Stimulated activated naive CD8-positive, alpha-beta T cell treated with anti-CD3 and anti-CD28 coated beads, Interleukin-15, Interleukin-2, amounts not matched to agents 100 ng/mL and 50 ng/mL, for 24 hours (primary cell): ENCODE results near the gene MEOX1.

ENCODE experiments used
- H3K27ac Mint-ChIP-seq: one replicate; pipeline ENCODE4 v1.8.0; 2021; ENCODE audit warnings: mild to moderate bottlenecking, mixed read lengths
- H3K27me3 Mint-ChIP-seq: one replicate; pipeline ENCODE4 v1.8.0; 2021; ENCODE audit warnings: mixed read lengths
- H3K36me3 Mint-ChIP-seq: one replicate; pipeline ENCODE4 v1.8.0; 2021; ENCODE audit warnings: low read depth, mixed read lengths
- H3K4me1 Mint-ChIP-seq: one replicate; pipeline ENCODE4 v1.8.0; 2021; ENCODE audit warnings: low read depth, mixed read lengths
- H3K4me3 Mint-ChIP-seq: one replicate; pipeline ENCODE4 v1.8.0; 2021; ENCODE audit warnings: mild to moderate bottlenecking, mixed read lengths
- H3K9me3 Mint-ChIP-seq: one replicate; pipeline ENCODE4 v1.8.0; 2021; ENCODE audit warnings: mixed read lengths

MEOX1 gene

GRCh38 chr17:43625606-43626005 lies 36.1 kb downstream of the MEOX1 start:
- H3K27ac Mint-ChIP-seq: no peak overlapping the region
- peaks cover 15% of the 10 kb centered on the region for H3K27me3 Mint-ChIP-seq
- no peaks in the 10 kb centered on the region for H3K9me3 Mint-ChIP-seq
- no peaks in the 10 kb centered on the region for H3K4me1 Mint-ChIP-seq
- no peaks in the 10 kb centered on the region for H3K36me3 Mint-ChIP-seq
- H3K4me3 Mint-ChIP-seq: no peak overlapping the region

GRCh38 chr17:43620581-43620980 lies 41.1 kb downstream of the MEOX1 start:
- Mint-ChIP-seq H3K36me3 (no peaks in the 10 kb centered on the region), H3K4me1 (no peaks in the 10 kb centered on the region), H3K4me3 (no peak overlapping the region), H3K9me3 (no peaks in the 10 kb centered on the region), H3K27ac (no peak overlapping the region), H3K27me3 (peaks cover 7% of the 10 kb centered on the region)

DNA sequence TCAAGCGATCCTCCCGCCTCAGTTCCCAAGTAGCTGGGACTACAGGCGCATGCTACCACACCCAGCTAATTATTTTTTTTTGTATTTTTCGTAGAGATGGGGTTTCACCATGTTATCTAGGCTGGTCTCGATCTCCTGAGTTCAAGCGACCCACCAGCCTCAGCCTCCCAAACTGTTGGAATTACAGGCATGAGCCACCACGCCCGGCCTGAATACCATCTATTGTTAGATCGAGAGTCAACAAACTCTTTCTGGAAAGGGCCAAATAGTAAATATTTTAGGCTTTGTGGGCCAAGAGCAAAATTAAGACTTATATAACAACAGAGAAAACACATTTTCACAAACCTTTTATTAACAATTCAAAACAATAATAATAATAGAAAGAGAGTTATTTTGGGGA lies 41.6 kb downstream of the MEOX1 start:
- Mint-ChIP-seq H3K27me3 (peaks cover 7% of the 10 kb centered on the region), H3K27ac (no peak overlapping the region), H3K9me3 (no peaks in the 10 kb centered on the region)

DNA sequence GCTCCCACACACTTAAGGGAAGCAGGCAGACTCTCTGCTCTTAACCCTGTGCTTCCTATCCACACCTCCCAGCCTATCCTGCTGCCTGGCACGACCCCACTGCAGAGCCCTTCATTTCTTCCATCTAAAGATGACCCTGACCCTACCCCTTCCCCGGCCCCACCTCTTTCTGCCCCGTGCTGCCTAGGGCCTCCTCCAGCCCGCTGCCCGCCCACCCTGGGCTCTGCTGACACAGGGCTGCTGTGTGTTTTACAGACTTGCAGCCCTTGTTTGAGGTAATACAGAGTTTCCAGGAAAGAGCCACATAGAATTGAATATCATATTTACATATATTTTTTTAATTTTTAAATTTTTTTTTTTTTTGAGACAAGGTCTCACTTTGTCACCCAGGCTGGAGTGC lies 42.0 kb downstream of the MEOX1 start:
- Mint-ChIP-seq H3K36me3 (no peaks in the 10 kb centered on the region), H3K27ac (no peak overlapping the region), H3K4me1 (no peaks in the 10 kb centered on the region), H3K27me3 (peaks cover 7% of the 10 kb centered on the region), H3K9me3 (no peaks in the 10 kb centered on the region), H3K4me3 (no peak overlapping the region)

More for the DNA sequence above, 41.6 kb downstream of the MEOX1 start:
- Mint-ChIP-seq H3K4me1 (no peaks in the 10 kb centered on the region), H3K4me3 (no peak overlapping the region), H3K36me3 (no peaks in the 10 kb centered on the region)

- H3K4me3 Mint-ChIP-seq: no peak overlapping the region
- H3K9me3 Mint-ChIP-seq: no peaks in the 10 kb centered on the region
- H3K27ac Mint-ChIP-seq: no peak overlapping the region
- H3K4me1 Mint-ChIP-seq: no peaks in the 10 kb centered on the region
- H3K36me3 Mint-ChIP-seq: no peaks in the 10 kb centered on the region
- peaks cover 7% of the 10 kb centered on the region for H3K27me3 Mint-ChIP-seq
Observed at GRCh38 chr17:43618276-43618675, 43.4 kb downstream of the MEOX1 start.

DNA sequence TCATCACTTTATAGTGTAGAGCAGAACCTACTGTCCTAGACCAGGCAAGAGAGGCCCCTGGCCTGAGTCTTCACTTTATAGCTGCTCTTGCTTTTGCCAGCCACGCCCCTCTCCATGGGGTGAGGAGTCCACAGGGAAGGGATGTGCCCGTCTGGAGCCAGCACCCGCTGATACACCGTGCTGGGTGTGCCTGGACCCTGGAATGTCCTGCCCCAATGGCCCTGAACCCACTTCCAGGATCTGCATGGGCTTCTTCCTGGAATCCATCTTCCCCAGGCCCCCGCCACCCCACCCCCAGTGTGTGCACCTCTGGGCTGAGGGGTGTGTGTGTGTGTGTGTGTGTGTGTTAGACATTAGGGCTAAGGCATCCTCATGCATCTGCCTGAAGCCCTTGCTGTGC lies 44.9 kb downstream of the MEOX1 start:
- peaks cover 10% of the 10 kb centered on the region for H3K27me3 Mint-ChIP-seq
- H3K27ac Mint-ChIP-seq: no peak overlapping the region
- H3K36me3 Mint-ChIP-seq: no peaks in the 10 kb centered on the region
- H3K9me3 Mint-ChIP-seq: no peaks in the 10 kb centered on the region
- H3K4me1 Mint-ChIP-seq: no peaks in the 10 kb centered on the region
- H3K4me3 Mint-ChIP-seq: no peak overlapping the region

- H3K36me3 Mint-ChIP-seq: no peaks in the 10 kb centered on the region
- H3K27me3 Mint-ChIP-seq: peaks cover 10% of the 10 kb centered on the region
- H3K9me3 Mint-ChIP-seq: no peaks in the 10 kb centered on the region
- H3K4me1 Mint-ChIP-seq: no peaks in the 10 kb centered on the region
- no peak overlapping the region for H3K4me3 Mint-ChIP-seq
- no peak overlapping the region for H3K27ac Mint-ChIP-seq
Observed at GRCh38 chr17:43616421-43616820, 45.3 kb downstream of the MEOX1 start.

DNA sequence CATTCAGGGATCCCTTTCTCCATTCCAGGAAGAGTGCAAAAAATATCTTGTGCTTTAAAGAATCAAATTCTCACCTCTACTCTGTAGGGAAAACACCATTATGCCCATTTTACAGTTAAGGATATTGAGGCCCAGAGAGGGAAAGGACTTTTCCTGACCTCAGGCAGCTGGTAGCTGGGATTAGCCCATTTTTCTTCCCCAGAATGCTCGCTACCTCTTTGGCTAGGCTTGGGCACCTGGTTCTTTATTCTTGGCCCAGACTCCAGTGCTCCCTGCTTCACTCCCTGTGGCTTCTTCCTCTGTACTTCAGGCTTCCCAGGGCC lies 45.7 kb downstream of the MEOX1 start:
- Mint-ChIP-seq H3K4me3 (no peak overlapping the region), H3K9me3 (no peaks in the 10 kb centered on the region), H3K4me1 (no peaks in the 10 kb centered on the region), H3K36me3 (no peaks in the 10 kb centered on the region), H3K27me3 (peaks cover 10% of the 10 kb centered on the region), H3K27ac (no peak overlapping the region)

DNA sequence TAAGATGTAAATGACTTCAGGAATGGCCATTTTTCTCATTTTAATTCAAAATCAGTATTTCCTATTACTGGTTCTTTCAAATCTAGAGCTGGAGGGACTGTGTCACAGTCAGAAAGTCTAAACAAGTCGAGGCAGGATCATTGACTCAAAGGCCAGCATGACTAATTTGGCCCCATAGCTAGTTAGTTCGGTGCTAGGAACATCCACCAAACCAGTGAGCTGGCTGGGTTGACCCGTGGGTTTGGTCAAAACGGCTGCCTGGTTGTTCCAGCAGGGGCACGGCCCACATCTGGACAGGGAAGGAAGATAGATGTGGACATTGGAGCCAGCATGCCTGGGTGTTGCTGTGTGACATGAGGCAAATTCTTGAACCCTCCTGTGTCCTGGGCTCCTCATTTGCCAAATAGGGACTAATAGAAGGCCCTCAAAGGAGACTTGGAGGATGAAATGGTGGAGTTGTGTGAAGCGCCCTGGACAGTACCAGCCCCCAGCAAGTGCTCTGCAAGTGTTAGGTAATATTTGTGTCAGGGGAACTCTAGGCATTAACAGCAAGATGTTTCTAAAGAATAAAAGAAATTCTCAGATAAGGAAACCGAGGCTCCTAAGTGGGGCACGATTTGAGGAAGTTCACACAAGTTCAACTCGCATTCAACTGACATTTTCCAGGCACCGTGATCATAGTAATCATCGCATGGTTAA lies 46.2 kb downstream of the MEOX1 start:
- no peaks in the 10 kb centered on the region for H3K36me3 Mint-ChIP-seq
- H3K4me1 Mint-ChIP-seq: no peaks in the 10 kb centered on the region
- no peak overlapping the region for H3K4me3 Mint-ChIP-seq
- no peaks in the 10 kb centered on the region for H3K9me3 Mint-ChIP-seq
- H3K27me3 Mint-ChIP-seq: peaks cover 10% of the 10 kb centered on the region
- H3K27ac Mint-ChIP-seq: no peak overlapping the region

GRCh38 chr17:43614561-43614960 lies 47.2 kb downstream of the MEOX1 start:
- Mint-ChIP-seq H3K4me3 (no peak overlapping the region), H3K36me3 (no peaks in the 10 kb centered on the region), H3K4me1 (peaks cover 2% of the 10 kb centered on the region), H3K27ac (no peak overlapping the region), H3K27me3 (peaks cover 10% of the 10 kb centered on the region), H3K9me3 (no peaks in the 10 kb centered on the region)

- Mint-ChIP-seq H3K27ac (no peak overlapping the region), H3K27me3 (peaks cover 10% of the 10 kb centered on the region), H3K4me3 (no peak overlapping the region), H3K4me1 (peaks cover 4% of the 10 kb centered on the region), H3K36me3 (no peaks in the 10 kb centered on the region), H3K9me3 (no peaks in the 10 kb centered on the region)
Observed at GRCh38 chr17:43613917-43614316, 47.8 kb downstream of the MEOX1 start.

DNA sequence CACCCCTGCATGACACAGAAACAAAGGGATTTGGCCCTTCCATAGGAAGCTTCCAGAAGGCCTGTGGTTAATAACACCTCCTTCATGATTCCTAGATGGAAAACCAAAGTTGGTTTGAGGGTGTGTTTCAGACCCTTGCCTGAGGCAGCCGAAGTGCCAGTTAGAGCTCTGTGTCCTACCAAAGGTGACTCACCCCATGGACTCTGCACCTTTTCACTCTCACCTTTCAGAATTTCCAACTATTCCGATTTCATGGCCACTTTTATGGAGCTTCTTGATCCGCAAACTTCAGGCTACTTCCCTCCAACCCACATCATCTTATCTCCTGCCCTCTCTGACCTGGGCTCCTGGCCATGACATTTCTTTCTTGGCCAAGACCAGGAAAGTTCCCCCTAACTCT lies 49.2 kb downstream of the MEOX1 start:
- Mint-ChIP-seq H3K36me3 (no peaks in the 10 kb centered on the region), H3K27me3 (peaks cover 10% of the 10 kb centered on the region), H3K4me3 (no peak overlapping the region), H3K9me3 (no peaks in the 10 kb centered on the region), H3K27ac (peak overlapping the region; percentile 41), H3K4me1 (peaks cover 12% of the 10 kb centered on the region)

DNA sequence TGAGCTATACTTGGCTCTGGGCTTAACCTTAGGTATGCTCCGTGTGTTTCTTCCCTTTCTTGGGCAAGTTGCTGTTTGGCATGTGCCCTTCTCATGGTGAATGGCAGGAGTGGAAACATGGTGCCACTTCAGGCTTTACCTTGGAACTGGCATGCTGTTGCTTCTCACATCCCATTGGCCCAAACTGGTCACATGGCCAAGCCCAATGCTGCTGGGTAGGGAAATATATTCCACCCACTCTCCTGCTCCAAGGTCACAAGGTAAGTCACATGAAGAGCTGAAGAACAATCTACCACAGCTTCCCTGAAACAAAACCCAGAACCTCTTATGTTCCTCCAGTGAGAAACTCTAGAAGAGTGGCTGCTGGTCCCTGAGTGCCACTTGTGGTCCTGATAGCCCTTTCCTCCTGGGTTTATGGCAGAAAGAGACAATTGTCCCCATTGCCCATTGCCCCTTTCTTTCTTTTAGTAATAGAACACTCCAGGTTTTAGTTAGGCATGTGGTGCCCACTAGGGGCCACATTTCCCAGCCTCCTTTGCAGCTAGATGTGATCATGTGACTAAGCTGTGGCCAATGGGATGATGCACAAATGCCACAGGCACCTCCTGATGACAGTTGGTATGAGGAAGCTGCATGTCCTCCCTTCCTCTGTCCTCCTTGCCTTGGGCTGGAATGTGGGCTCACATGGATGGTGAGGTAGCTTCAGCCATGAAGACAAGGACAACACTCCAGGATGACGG lies 50.3 kb downstream of the MEOX1 start:
- Mint-ChIP-seq H3K27me3 (peaks cover 10% of the 10 kb centered on the region), H3K4me3 (no peak overlapping the region), H3K27ac (no peak overlapping the region), H3K4me1 (peaks cover 12% of the 10 kb centered on the region), H3K9me3 (no peaks in the 10 kb centered on the region), H3K36me3 (no peaks in the 10 kb centered on the region)

DNA sequence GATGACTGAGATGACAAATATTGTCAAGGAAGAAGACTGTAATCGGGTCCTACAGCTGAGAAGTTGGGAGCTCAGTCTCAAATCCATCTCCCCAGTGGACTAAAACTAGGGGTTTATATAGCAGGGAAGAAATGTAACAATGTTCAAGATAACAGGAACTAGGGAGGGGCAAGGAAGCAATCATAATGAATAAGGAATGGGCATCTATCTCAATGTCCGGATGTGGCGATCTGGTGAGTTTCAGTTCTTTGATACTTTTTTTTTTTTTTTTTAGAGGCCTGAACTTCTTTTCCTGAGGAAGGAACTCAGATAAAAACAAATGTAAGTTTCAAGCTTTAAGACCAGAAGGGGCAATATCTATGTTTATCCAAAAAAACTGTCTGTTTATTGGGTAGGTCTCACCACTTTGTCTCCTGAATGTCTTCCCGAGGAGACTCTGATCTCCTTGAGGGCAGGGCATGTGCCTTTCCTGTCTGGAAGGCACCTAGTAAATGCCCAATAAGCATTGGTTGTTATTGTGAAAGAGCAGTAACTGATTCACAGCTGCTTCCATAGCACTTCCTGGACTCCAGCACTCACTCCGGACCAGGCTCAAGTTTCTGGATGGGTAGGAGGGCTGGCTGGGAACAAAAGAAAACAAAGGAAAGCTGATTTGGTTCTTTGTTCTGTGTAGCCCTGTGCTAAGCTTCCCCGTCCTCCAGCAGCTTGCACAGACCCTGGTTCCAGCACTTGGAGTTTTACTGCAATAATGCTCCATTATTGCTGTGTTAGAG lies 51.9 kb downstream of the MEOX1 start:
- H3K4me3 Mint-ChIP-seq: no peak overlapping the region
- no peaks in the 10 kb centered on the region for H3K36me3 Mint-ChIP-seq
- H3K9me3 Mint-ChIP-seq: no peaks in the 10 kb centered on the region
- peaks cover 10% of the 10 kb centered on the region for H3K27me3 Mint-ChIP-seq
- H3K4me1 Mint-ChIP-seq: peaks cover 12% of the 10 kb centered on the region
- no peak overlapping the region for H3K27ac Mint-ChIP-seq

GRCh38 chr17:43608313-43608712 lies 53.4 kb downstream of the MEOX1 start:
- Mint-ChIP-seq H3K36me3 (no peaks in the 10 kb centered on the region), H3K4me3 (no peak overlapping the region), H3K27me3 (peaks cover 7% of the 10 kb centered on the region), H3K27ac (peak overlapping the region; percentile 5), H3K4me1 (peaks cover 12% of the 10 kb centered on the region), H3K9me3 (no peaks in the 10 kb centered on the region)
